ENCODE measurements around the gene FCRL5. TPM values are rescaled to one million over a fixed set of nuclear protein-coding genes. Genes with fewer than 3 reads are reported as not detected.

Gene FCRL5
- total RNA-seq, 2 donors from 2014 or later = 1.1 TPM; not detected in 1

- Mint-ChIP-seq H3K4me1 (no peaks in the 10 kb centered on the region), H3K27ac (no peak overlapping the region), H3K36me3 (ENCODE audit: low read depth) (no peaks in the 10 kb centered on the region), H3K9me3 (no peaks in the 10 kb centered on the region), H3K27me3 (ENCODE audit: insufficient read depth) (peaks cover 1% of the 10 kb centered on the region), H3K4me3 (no peak overlapping the region)
- 85 to 100% methylated on average over 2 to 3 of the region's 3 CpGs for WGBS, 2 experiments (ENCODE audit: insufficient coverage in 1 of 2, insufficient read length in 1 of 2)
- Histone ChIP-seq H3K9me3 (ENCODE audit: control insufficient read depth, low read length) (no peaks in the 10 kb centered on the region), H3K4me3 (ENCODE audit: low read length) (no peak overlapping the region), H3K36me3 (ENCODE audit: control insufficient read depth, insufficient read depth, low read length) (no peaks in the 10 kb centered on the region), H3K9ac (ENCODE audit: extremely low read depth, low read length, poor library complexity, severe bottlenecking) (no peak overlapping the region), H3K4me1 (ENCODE audit: control insufficient read depth, insufficient read depth, low read length) (no peaks in the 10 kb centered on the region), H3K27me3 (ENCODE audit: control insufficient read depth, insufficient read depth, low read length, poor library complexity, severe bottlenecking) (no peaks in the 10 kb centered on the region), H3K27ac (ENCODE audit: low read depth, low read length) (no peak overlapping the region)
- no peak for DNase-seq
- TF ChIP-seq CTCF (conservative IDR thresholded peaks at IDR 0.05) = no peak
Measured at GRCh38 chr1:157512036-157512969, 40.0 kb downstream of the FCRL5 start.

GRCh38 chr1:157509546-157510232, 42.6 kb downstream of the FCRL5 start:
- no peak for DNase-seq
- no peak overlapping the region for H3K27ac Mint-ChIP-seq
- no peak overlapping the region for H3K9ac ChIP-seq (ENCODE audit: extremely low read depth, low read length, poor library complexity, severe bottlenecking)
- no peaks in the 10 kb centered on the region for H3K9me3 Mint-ChIP-seq
- H3K27ac ChIP-seq (ENCODE audit: low read depth, low read length) = no peak overlapping the region
- 88 to 100% methylated on average over 1 to 9 of the region's 9 CpGs for WGBS, 2 experiments (ENCODE audit: insufficient coverage in 1 of 2, insufficient read length in 1 of 2)
- no peak for TF ChIP-seq CTCF (conservative IDR thresholded peaks at IDR 0.05)
- H3K4me1 Mint-ChIP-seq = peaks cover 3% of the 10 kb centered on the region
- H3K4me1 ChIP-seq (ENCODE audit: control insufficient read depth, insufficient read depth, low read length) = no peaks in the 10 kb centered on the region
- no peaks in the 10 kb centered on the region for H3K27me3 ChIP-seq (ENCODE audit: control insufficient read depth, insufficient read depth, low read length, poor library complexity, severe bottlenecking)
- no peak overlapping the region for H3K4me3 Mint-ChIP-seq
- H3K4me3 ChIP-seq (ENCODE audit: low read length) = no peak overlapping the region
- H3K36me3 ChIP-seq (ENCODE audit: control insufficient read depth, insufficient read depth, low read length) = no peaks in the 10 kb centered on the region
- H3K36me3 Mint-ChIP-seq (ENCODE audit: low read depth) = no peaks in the 10 kb centered on the region
- no peaks in the 10 kb centered on the region for H3K27me3 Mint-ChIP-seq (ENCODE audit: insufficient read depth)
- H3K9me3 ChIP-seq (ENCODE audit: control insufficient read depth, low read length) = no peaks in the 10 kb centered on the region

- no peak overlapping the region for H3K9ac ChIP-seq (ENCODE audit: extremely low read depth, low read length, poor library complexity, severe bottlenecking)
- 61 to 62% methylated on average over 4 to 13 of the region's 13 CpGs for WGBS, 2 experiments (ENCODE audit: insufficient coverage in 1 of 2, insufficient read length in 1 of 2)
- H3K27me3 Mint-ChIP-seq (ENCODE audit: insufficient read depth) = no peaks in the 10 kb centered on the region
- no peaks in the 10 kb centered on the region for H3K4me1 ChIP-seq (ENCODE audit: control insufficient read depth, insufficient read depth, low read length)
- DNase-seq = peak; percentile 91
- peaks cover 9% of the 10 kb centered on the region for H3K4me1 Mint-ChIP-seq
- no peak overlapping the region for H3K27ac ChIP-seq (ENCODE audit: low read depth, low read length)
- no peaks in the 10 kb centered on the region for H3K36me3 Mint-ChIP-seq (ENCODE audit: low read depth)
- no peaks in the 10 kb centered on the region for H3K36me3 ChIP-seq (ENCODE audit: control insufficient read depth, insufficient read depth, low read length)
- peaks cover 9% of the 10 kb centered on the region for H3K9me3 ChIP-seq (ENCODE audit: control insufficient read depth, low read length)
- peak; percentile 87 for TF ChIP-seq CTCF (conservative IDR thresholded peaks at IDR 0.05)
- no peak overlapping the region for H3K4me3 Mint-ChIP-seq
- H3K4me3 ChIP-seq (ENCODE audit: low read length) = no peak overlapping the region
- no peaks in the 10 kb centered on the region for H3K27me3 ChIP-seq (ENCODE audit: control insufficient read depth, insufficient read depth, low read length, poor library complexity, severe bottlenecking)
- H3K27ac Mint-ChIP-seq = no peak overlapping the region
- peaks cover 3% of the 10 kb centered on the region for H3K9me3 Mint-ChIP-seq
Measured at GRCh38 chr1:157505481-157506272, 46.6 kb downstream of the FCRL5 start.
